Measurements from ENCODE around the gene SNN. TPM values are rescaled to one million over a fixed set of nuclear protein-coding genes. Genes with fewer than 3 reads are reported as not detected.

The SNN gene
- total and polyA plus RNA-seq, 2 of the 8 experiments (the other 6 are each of a cell fraction or from before 2014, with no cell fraction given) = 37.4 to 66.9 TPM

Other genes starting within 250 kb of the SNN start
- gene LITAF, start 81.5 kb upstream of the SNN start, total RNA-seq (2021; fragmentation: NEBNext Ultra II Directional; extraction: Animal tissue kit (Norgen Biotek cat#: 25700)) = 160 and 165 TPM in 2 replicates
- gene LITAF, start 81.5 kb upstream of the SNN start, polyA plus RNA-seq (2011; rRNA removed) = 205 and 315 TPM in 2 replicates
- gene TXNDC11, start 74.4 kb downstream of the SNN start, total RNA-seq (2021; fragmentation: NEBNext Ultra II Directional; extraction: Animal tissue kit (Norgen Biotek cat#: 25700)) = 12.6 and 13.8 TPM in 2 replicates
- gene TXNDC11, start 74.4 kb downstream of the SNN start, polyA plus RNA-seq (2011; rRNA removed) = 11.5 and 13.5 TPM in 2 replicates
- gene ZC3H7A, start 128.8 kb downstream of the SNN start, total RNA-seq (2021; fragmentation: NEBNext Ultra II Directional; extraction: Animal tissue kit (Norgen Biotek cat#: 25700)) = 42.5 and 55.9 TPM in 2 replicates
- 23.3 and 32.0 TPM in 2 replicates for gene ZC3H7A, start 128.8 kb downstream of the SNN start, polyA plus RNA-seq (2011; rRNA removed)
- 274 and 292 TPM in 2 replicates for gene RSL1D1, start 183.1 kb downstream of the SNN start, total RNA-seq (2021; fragmentation: NEBNext Ultra II Directional; extraction: Animal tissue kit (Norgen Biotek cat#: 25700))
- 18.0 and 41.3 TPM in 2 replicates for gene RSL1D1, start 183.1 kb downstream of the SNN start, polyA plus RNA-seq (2011; rRNA removed)
- gene GSPT1, start 247.5 kb downstream of the SNN start, total RNA-seq (2021; fragmentation: NEBNext Ultra II Directional; extraction: Animal tissue kit (Norgen Biotek cat#: 25700)) = 195 and 204 TPM in 2 replicates
- 32.9 and 51.0 TPM in 2 replicates for gene GSPT1, start 247.5 kb downstream of the SNN start, polyA plus RNA-seq (2011; rRNA removed)